Trophoblast cell (in vitro differentiated cells and primary cell): ENCODE measurements around the gene HLA-DMB.

Experiments
- DNase-seq, 2 donors: peaks; one replicate each; pipeline ENCODE4 v3.0.0-alpha.2; 2016
- H2AFZ ChIP-seq: 2 replicates; pipeline ENCODE4 v1.6.1; 2013; ENCODE audit warnings: low read length, moderate library complexity, mild to moderate bottlenecking; ENCODE audit not compliant: insufficient read depth, poor library complexity
- H2AK5ac ChIP-seq: 2 replicates; pipeline ENCODE4 v1.6.1; 2013; ENCODE audit warnings: mild to moderate bottlenecking, low read length
- H2BK120ac ChIP-seq: 2 replicates; pipeline ENCODE4 v1.6.1; 2013; ENCODE audit warnings: low read length, mild to moderate bottlenecking, moderate library complexity; ENCODE audit not compliant: insufficient read depth, poor library complexity
- H2BK12ac ChIP-seq: 2 replicates; pipeline ENCODE4 v1.6.1; 2013; ENCODE audit warnings: mild to moderate bottlenecking, low read length, moderate library complexity
- H2BK5ac ChIP-seq: 2 replicates; pipeline ENCODE4 v1.6.1; 2013; ENCODE audit warnings: low read length, low read depth, moderate library complexity, mild to moderate bottlenecking; ENCODE audit not compliant: poor library complexity
- H3K14ac ChIP-seq: 2 replicates; pipeline ENCODE4 v1.6.1; 2013; ENCODE audit warnings: mild to moderate bottlenecking, low read length
- H3K18ac ChIP-seq: 2 replicates; pipeline ENCODE4 v1.6.1; 2013; ENCODE audit warnings: mild to moderate bottlenecking, low read length
- H3K23ac ChIP-seq: 2 replicates; pipeline ENCODE4 v1.6.1; 2013; ENCODE audit warnings: low read length
- H3K27ac ChIP-seq: 2 replicates; pipeline ENCODE4 v1.5.1; 2013; ENCODE audit warnings: low read depth, mild to moderate bottlenecking, inconsistent platforms, low read length, moderate library complexity
- H3K27me3 ChIP-seq: 2 replicates; pipeline ENCODE4 v1.6.1; 2013; ENCODE audit warnings: inconsistent platforms, mild to moderate bottlenecking, low read length, moderate library complexity; ENCODE audit not compliant: insufficient read depth
- H3K36me3 ChIP-seq, 2 experiments: 1 replicate in 1 of 2; 2 replicates in 1 of 2; pipeline ENCODE4 v1.6.1; 2013; ENCODE audit warnings: low read length in 2 of 2, mild to moderate bottlenecking in 2 of 2, moderate library complexity in 1 of 2; ENCODE audit not compliant: insufficient read depth in 2 of 2, control insufficient read depth in 1 of 2
- H3K4ac ChIP-seq: 2 replicates; pipeline ENCODE4 v1.6.1; 2013; ENCODE audit warnings: low read depth, mild to moderate bottlenecking, low read length, moderate library complexity
- H3K4me1 ChIP-seq, 2 experiments: 1 replicate in 1 of 2; 2 replicates in 1 of 2; pipeline ENCODE4 v1.6.1; 2013; ENCODE audit warnings: low read length in 2 of 2, mild to moderate bottlenecking in 2 of 2, moderate library complexity in 1 of 2; ENCODE audit not compliant: insufficient read depth in 2 of 2, control insufficient read depth in 1 of 2
- H3K4me2 ChIP-seq: 2 replicates; pipeline ENCODE4 v1.6.1; 2013; ENCODE audit warnings: inconsistent platforms, mild to moderate bottlenecking, low read length, moderate library complexity
- H3K4me3 ChIP-seq: 2 replicates; pipeline ENCODE4 v1.5.1; 2013; ENCODE audit warnings: mild to moderate bottlenecking, low read depth, low read length, inconsistent platforms
- H3K79me1 ChIP-seq: one replicate; pipeline ENCODE4 v1.6.1; 2013; ENCODE audit warnings: low read length
- H3K79me2 ChIP-seq: 2 replicates; pipeline ENCODE4 v1.6.1; 2013; ENCODE audit warnings: low read length, mild to moderate bottlenecking; ENCODE audit not compliant: control insufficient read depth, insufficient read depth, poor library complexity
- H3K9ac ChIP-seq: 2 replicates; pipeline ENCODE4 v1.6.1; 2013; ENCODE audit warnings: mild to moderate bottlenecking, low read length
- H3K9me3 ChIP-seq: 2 replicates; pipeline ENCODE4 v1.6.1; 2013; ENCODE audit warnings: low read depth, mild to moderate bottlenecking, control low read depth, inconsistent platforms, low read length; ENCODE audit not compliant: insufficient read depth
- H4K12ac ChIP-seq: 2 replicates; pipeline ENCODE4 v1.6.1; 2013; ENCODE audit warnings: low read depth, mild to moderate bottlenecking, low read length, moderate library complexity
- H4K8ac ChIP-seq: 2 replicates; pipeline ENCODE4 v1.6.1; 2013; ENCODE audit warnings: low read depth, mild to moderate bottlenecking, low read length, moderate library complexity
- H4K91ac ChIP-seq: one replicate; pipeline ENCODE4 v1.6.1; 2013; ENCODE audit warnings: low read depth, mild to moderate bottlenecking, low read length, moderate library complexity
- WGBS: extraction: QIAGEN DNeasy Blood & Tissue Kit; methylation state at CpG from one replicate; pipeline ENCODE4 v1.1.7; 2013; ENCODE audit warnings: missing lambda C conversion rate; ENCODE audit not compliant: insufficient read length, insufficient coverage; ENCODE audit errors: extremely low coverage; 5-methylcytosine and 5-hydroxymethylcytosine counted together

The HLA-DMB gene

DNA sequence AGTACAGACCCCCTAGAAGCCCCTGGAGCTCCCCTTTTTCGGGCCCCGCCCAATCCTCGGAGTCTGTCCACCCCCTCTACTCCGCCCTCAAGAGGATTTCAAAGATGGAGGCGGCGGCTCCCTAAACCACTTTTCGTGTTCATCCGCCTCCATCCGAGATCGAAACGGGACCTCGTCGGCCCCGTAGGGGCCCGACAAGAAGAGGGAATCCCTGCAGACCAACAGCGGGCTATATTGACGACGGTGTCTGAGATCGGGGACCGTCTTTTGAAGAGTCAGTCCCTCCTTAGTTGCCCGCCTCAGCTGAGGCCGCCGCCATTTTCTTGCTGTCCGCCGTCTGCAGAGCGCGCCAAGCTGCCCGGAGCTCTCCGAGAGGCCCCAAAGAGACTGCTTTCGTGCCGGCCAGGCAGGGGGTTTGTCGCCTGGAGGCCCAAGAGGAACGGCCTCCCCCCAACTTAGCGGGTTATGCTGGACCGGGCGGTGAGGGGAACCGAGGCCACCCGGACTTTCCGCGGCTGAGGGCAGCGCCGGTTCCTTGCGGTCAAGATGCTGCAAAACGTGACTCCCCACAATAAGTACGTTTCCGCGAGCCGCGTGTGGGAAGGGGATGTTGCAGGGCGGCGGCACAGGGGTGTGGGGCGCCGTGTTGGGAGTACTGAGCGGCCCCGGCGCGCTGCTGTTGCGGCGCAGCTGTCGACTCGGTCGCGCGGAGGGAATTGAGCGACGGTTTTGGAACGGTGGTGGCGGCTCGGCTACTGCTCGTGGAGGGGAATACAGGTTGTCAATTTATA, 31.7 kb upstream of the HLA-DMB start:
- Histone ChIP-seq H3K27ac (peak overlapping the region; percentile 52), H3K79me1 (peaks cover 40% of the 10 kb centered on the region), H2AK5ac (peak overlapping the region; percentile 3), H3K36me3 (peaks cover 37 to 42% of the 10 kb centered on the region in 2 experiments), H3K4me3 (peak overlapping the region; percentile 99), H3K4me1 (peaks cover 0 to 7% of the 10 kb centered on the region in 2 experiments), H2BK12ac (no peak overlapping the region), H3K9me3 (peaks cover 2% of the 10 kb centered on the region), H3K14ac (peak overlapping the region; percentile 74), H3K4me2 (peak overlapping the region; percentile 76), H2BK120ac (peak overlapping the region; percentile 5), H2AFZ (no peak overlapping the region), H4K91ac (no peak overlapping the region), H3K79me2 (peaks cover 52% of the 10 kb centered on the region), H3K4ac (peak overlapping the region; percentile 94), H4K12ac (peak overlapping the region; percentile 4), H3K9ac (peak overlapping the region; percentile 91), H3K23ac (no peak overlapping the region), H3K27me3 (no peaks in the 10 kb centered on the region), H4K8ac (no peak overlapping the region), H2BK5ac (peak overlapping the region; percentile 42), H3K18ac (peak overlapping the region; percentile 32)
- DNase-seq: peak in 1 of 2 donors; percentile 25
- no CpG with 5 or more reads among the region's 70 CpGs for WGBS

- WGBS: no CpG with 5 or more reads among the region's 58 CpGs
- H3K14ac ChIP-seq: peak overlapping the region; percentile 90
- H3K18ac ChIP-seq: peak overlapping the region; percentile 82
- H3K27me3 ChIP-seq: no peaks in the 10 kb centered on the region
- peak overlapping the region; percentile 94 for H3K4ac ChIP-seq
- H3K9me3 ChIP-seq: peaks cover 2% of the 10 kb centered on the region
- H3K23ac ChIP-seq: no peak overlapping the region
- peak overlapping the region; percentile 90 for H4K91ac ChIP-seq
- H2AFZ ChIP-seq: no peak overlapping the region
- H3K4me2 ChIP-seq: peak overlapping the region; percentile 87
- H4K12ac ChIP-seq: peak overlapping the region; percentile 79
- H2BK120ac ChIP-seq: peak overlapping the region; percentile 50
- peak overlapping the region; percentile 82 for H2BK5ac ChIP-seq
- H3K9ac ChIP-seq: no peak overlapping the region
- peaks cover 40% of the 10 kb centered on the region for H3K79me1 ChIP-seq
- peak overlapping the region; percentile 100 for H3K27ac ChIP-seq
- peaks cover 52% of the 10 kb centered on the region for H3K79me2 ChIP-seq
- peak overlapping the region; percentile 80 for H4K8ac ChIP-seq
- H3K4me3 ChIP-seq: peak overlapping the region; percentile 99
- peaks cover 31 to 35% of the 10 kb centered on the region in 2 experiments for H3K36me3 ChIP-seq
- peak; percentile 100 for DNase-seq
- H3K4me1 ChIP-seq: peaks cover 0 to 12% of the 10 kb centered on the region in 2 experiments
- peak overlapping the region; percentile 25 for H2AK5ac ChIP-seq
- H2BK12ac ChIP-seq: no peak overlapping the region
These were observed 30.9 kb upstream of the HLA-DMB start for GRCh38 chr6:32971581-32972352.

DNA sequence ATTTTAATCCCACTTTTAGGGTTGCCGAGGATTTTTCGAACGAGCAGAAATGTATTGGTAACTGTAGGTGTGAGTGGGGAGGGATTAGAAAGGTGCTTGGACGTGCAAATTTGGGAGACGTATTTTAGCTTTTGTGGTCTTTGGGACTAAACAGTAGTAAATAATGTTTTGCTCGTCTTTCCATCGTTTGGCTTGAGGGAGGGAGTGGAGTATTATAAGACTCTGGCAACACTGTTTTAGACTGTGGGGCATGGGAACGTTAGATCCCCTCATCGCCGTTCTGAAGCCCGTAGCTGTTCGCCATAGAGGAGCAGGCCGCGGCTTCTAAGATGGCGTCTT, 30.4 kb upstream of the HLA-DMB start:
- peak overlapping the region; percentile 91 for H3K4ac ChIP-seq
- H3K27me3 ChIP-seq: no peaks in the 10 kb centered on the region
- whole genome bisulfite sequencing: no CpG with 5 or more reads among the region's 15 CpGs
- peaks cover 26 to 29% of the 10 kb centered on the region in 2 experiments for H3K36me3 ChIP-seq
- H3K79me2 ChIP-seq: peaks cover 52% of the 10 kb centered on the region
- peak overlapping the region; percentile 90 for H4K91ac ChIP-seq
- peak overlapping the region; percentile 87 for H3K4me2 ChIP-seq
- peak overlapping the region; percentile 90 for H3K14ac ChIP-seq
- H4K12ac ChIP-seq: peak overlapping the region; percentile 79
- H3K27ac ChIP-seq: peak overlapping the region; percentile 100
- H3K79me1 ChIP-seq: peaks cover 40% of the 10 kb centered on the region
- H2BK12ac ChIP-seq: no peak overlapping the region
- peak overlapping the region; percentile 82 for H2BK5ac ChIP-seq
- H2AFZ ChIP-seq: no peak overlapping the region
- peak overlapping the region; percentile 82 for H3K18ac ChIP-seq
- DNase-seq: peak in 1 of 2 donors; percentile 55
- peak overlapping the region; percentile 76 for H3K4me3 ChIP-seq
- H3K9ac ChIP-seq: peak overlapping the region; percentile 99
- H3K9me3 ChIP-seq: peaks cover 2% of the 10 kb centered on the region
- H2AK5ac ChIP-seq: peak overlapping the region; percentile 25
- peaks cover 0 to 12% of the 10 kb centered on the region in 2 experiments for H3K4me1 ChIP-seq
- peak overlapping the region; percentile 50 for H2BK120ac ChIP-seq
- H4K8ac ChIP-seq: peak overlapping the region; percentile 80
- no peak overlapping the region for H3K23ac ChIP-seq

DNA sequence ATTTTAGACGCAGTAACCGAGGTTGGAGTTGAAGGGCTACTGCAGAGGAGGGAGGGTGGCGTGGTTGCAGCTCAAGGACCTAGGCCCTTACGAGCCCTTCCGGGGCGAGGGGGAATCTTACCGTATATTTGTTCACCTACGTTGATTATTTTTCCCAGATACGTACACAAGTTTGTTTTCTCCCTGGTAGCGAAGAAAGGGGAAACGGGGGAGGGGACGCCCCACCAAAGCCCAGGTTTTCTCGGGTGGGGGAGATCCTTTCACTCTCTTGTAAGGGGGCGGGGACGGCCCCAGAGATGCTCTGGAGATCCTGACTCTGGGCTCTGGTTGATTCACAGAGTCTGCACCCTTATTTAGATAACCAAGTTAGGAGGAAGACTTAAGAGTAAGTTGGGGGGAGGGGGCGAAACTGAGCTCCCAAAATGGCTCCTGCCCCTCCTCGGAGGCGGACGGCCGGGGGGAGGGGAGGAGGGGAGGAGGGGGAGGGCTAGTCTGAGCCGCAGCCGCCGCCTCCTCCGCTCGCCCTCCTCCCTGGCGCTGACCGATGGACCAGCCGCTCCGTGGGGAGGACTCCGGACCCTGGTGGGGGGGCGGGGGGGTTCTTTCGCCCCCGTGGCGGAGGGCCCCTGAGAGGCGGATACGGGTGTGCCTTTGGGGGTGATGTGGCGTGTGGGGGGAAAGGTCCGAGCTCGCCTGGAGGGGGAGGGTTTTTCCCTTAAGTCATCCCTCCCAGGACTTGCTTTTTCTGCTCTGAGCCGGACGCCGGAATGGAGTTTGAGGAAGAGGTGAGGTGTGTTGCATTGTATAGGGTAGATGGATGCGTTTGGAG, 29.8 kb upstream of the HLA-DMB start:
- peaks cover 0 to 12% of the 10 kb centered on the region in 2 experiments for H3K4me1 ChIP-seq
- peak overlapping the region; percentile 99 for H3K14ac ChIP-seq
- peaks cover 40% of the 10 kb centered on the region for H3K79me1 ChIP-seq
- H2BK5ac ChIP-seq: peak overlapping the region; percentile 99
- H3K27me3 ChIP-seq: no peaks in the 10 kb centered on the region
- peak; percentile 73 to 79 for DNase-seq
- H3K4me3 ChIP-seq: peak overlapping the region; percentile 76
- peak overlapping the region; percentile 96 for H3K4ac ChIP-seq
- peak overlapping the region; percentile 99 for H4K8ac ChIP-seq
- peak overlapping the region; percentile 100 for H2BK120ac ChIP-seq
- peak overlapping the region; percentile 99 for H3K18ac ChIP-seq
- H2AK5ac ChIP-seq: peak overlapping the region; percentile 96
- H3K23ac ChIP-seq: no peak overlapping the region
- peaks cover 2% of the 10 kb centered on the region for H3K9me3 ChIP-seq
- H3K79me2 ChIP-seq: peaks cover 52% of the 10 kb centered on the region
- peak overlapping the region; percentile 99 for H3K9ac ChIP-seq
- peaks cover 23 to 24% of the 10 kb centered on the region in 2 experiments for H3K36me3 ChIP-seq
- no CpG with 5 or more reads among the region's 43 CpGs for WGBS
- H3K27ac ChIP-seq: peak overlapping the region; percentile 100
- peak overlapping the region; percentile 100 for H4K91ac ChIP-seq
- H2AFZ ChIP-seq: peak overlapping the region; percentile 61
- H2BK12ac ChIP-seq: peak overlapping the region; percentile 33
- H4K12ac ChIP-seq: peak overlapping the region; percentile 97
- peak overlapping the region; percentile 87 for H3K4me2 ChIP-seq
